Esophagus (tissue), 2 donors: ENCODE results near the gene OPN5. TPM values are rescaled to one million over a fixed set of nuclear protein-coding genes. Genes with fewer than 3 reads are reported as not detected.
"Not testable (repeated sequence)": the region's sequence is repeated elsewhere in the genome, so short reads cannot be mapped to it uniquely, and the experiment has no call there.

Source experiments
- H3K27ac ChIP-seq, 2 donors: one replicate each; pipeline ENCODE4 v1.5.1; 2013; ENCODE audit warnings: low read depth in 2 of 2, mild to moderate bottlenecking in 2 of 2, inconsistent platforms in 1 of 2, low read length in 1 of 2, moderate library complexity in 1 of 2
- H3K27me3 ChIP-seq, 2 donors: one replicate each; pipeline ENCODE4 v1.6.1; 2013; ENCODE audit warnings: low read length in 2 of 2, control low read depth in 1 of 2, mild to moderate bottlenecking in 1 of 2; ENCODE audit not compliant: insufficient read depth in 2 of 2, control insufficient read depth in 1 of 2
- H3K36me3 ChIP-seq, 2 donors: one replicate each; pipeline ENCODE4 v1.6.1; 2013; ENCODE audit warnings: low read length in 1 of 2; ENCODE audit not compliant: control insufficient read depth in 2 of 2, insufficient read depth in 2 of 2
- H3K4me1 ChIP-seq, 2 donors: one replicate each; pipeline ENCODE4 v1.6.1; 2013; ENCODE audit warnings: low read length in 1 of 2; ENCODE audit not compliant: control insufficient read depth in 2 of 2, insufficient read depth in 2 of 2
- H3K4me3 ChIP-seq, 2 donors: one replicate each; pipeline ENCODE4 v1.5.1; 2013; ENCODE audit warnings: low read length in 2 of 2, mild to moderate bottlenecking in 2 of 2, low read depth in 1 of 2, moderate library complexity in 1 of 2
- H3K9me3 ChIP-seq, 2 donors: one replicate each; pipeline ENCODE4 v1.6.1; 2013; ENCODE audit warnings: mild to moderate bottlenecking in 2 of 2, low read depth in 1 of 2, low read length in 1 of 2, moderate library complexity in 1 of 2; ENCODE audit not compliant: control insufficient read depth in 2 of 2, insufficient read depth in 1 of 2
- whole genome bisulfite sequencing, 2 donors: extraction: QIAGEN DNeasy Blood & Tissue Kit; methylation state at CpG; one replicate each; pipeline ENCODE4 v1.1.7; 2013; 5-methylcytosine and 5-hydroxymethylcytosine counted together
- polyA plus RNA-seq, 2 donors: library from polyadenylated mRNA; stranded (reverse); fragments of 200-250 nt; gene quantifications; one replicate each; pipeline ENCODE4 v1.2.3, GENCODE V29; 2013
- donor health status: healthy with polysubstance abuse.
- donor health status: Bipolar disorder and iron deficiency.

The OPN5 gene, protein sequence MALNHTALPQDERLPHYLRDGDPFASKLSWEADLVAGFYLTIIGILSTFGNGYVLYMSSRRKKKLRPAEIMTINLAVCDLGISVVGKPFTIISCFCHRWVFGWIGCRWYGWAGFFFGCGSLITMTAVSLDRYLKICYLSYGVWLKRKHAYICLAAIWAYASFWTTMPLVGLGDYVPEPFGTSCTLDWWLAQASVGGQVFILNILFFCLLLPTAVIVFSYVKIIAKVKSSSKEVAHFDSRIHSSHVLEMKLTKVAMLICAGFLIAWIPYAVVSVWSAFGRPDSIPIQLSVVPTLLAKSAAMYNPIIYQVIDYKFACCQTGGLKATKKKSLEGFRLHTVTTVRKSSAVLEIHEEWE
- polyA plus RNA-seq = not detected

DNA sequence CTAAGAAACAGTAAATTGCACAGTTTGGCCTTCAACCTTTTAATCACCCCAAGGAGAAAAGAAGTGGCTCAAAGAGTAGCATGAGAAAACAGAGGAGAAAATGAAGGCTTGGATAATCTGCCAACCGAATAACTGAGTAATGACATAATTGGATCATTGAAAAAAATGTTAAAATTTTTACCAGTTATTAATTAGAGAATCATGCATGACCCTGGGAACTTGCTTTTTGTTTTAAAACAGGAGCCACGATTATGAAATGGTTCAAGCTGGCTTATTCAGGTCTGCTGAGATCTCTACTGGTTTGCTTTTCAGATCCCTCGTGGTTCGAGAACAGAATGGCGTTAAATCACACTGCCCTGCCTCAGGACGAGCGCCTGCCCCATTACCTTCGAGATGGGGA, at the start of gene OPN5:
OPN5 (plus strand) TSS at position 301 of the 400 bp plus-strand sequence; CDS start at position 336, 35 bp downstream.
- Histone ChIP-seq H3K4me1 (no peaks in the 10 kb centered on the region), H3K4me3 (no peak within 1 kb of the TSS), H3K36me3 (no peaks in the 10 kb centered on the region), H3K27ac (no peak within 1 kb of the TSS), H3K27me3 (no peaks in the 10 kb centered on the region), H3K9me3 (no peaks in the 10 kb centered on the region)
- WGBS, 2 donors = 86 to 87% methylated on average over 8 of the region's 8 CpGs

DNA sequence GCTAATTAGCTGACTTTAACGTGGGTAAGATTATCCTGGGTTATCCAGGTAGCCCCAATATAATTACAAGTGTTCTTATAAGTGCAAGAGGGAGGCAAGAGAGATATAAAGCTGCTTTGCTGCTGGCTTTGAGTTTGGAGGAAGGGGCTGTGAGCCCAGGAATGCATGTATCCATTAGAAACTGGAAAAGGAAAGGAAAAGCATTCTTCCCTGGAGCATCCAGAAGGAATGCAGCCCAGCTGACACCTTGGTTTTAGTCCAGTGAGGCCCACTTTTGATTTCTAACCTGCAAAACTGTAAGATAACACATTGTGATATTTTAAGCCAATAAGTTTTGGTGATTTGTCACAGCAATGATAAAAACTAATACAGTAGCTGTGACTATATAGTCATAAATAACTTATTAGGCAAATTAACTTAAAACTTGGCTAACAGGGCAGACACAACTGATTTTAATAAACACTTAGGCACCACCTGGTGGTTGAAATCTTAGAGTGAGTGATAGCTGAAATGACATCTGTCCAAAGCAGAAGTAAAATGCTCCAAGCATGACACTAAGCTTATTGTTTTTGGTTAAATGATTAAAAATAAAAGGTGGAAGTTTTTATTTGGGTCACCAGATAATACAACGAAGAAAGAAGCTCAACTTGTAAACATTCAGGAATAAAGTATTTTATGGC, 47.8 kb upstream of the OPN5 start:
- H3K27ac ChIP-seq = no peak overlapping the region
- no peaks in the 10 kb centered on the region for H3K9me3 ChIP-seq
- WGBS, 2 donors = 28 to 39% methylated on average over 2 of the region's 2 CpGs
- H3K4me1 ChIP-seq = peaks cover 0 to 6% of the 10 kb centered on the region in 2 donors
- no peaks in the 10 kb centered on the region for H3K27me3 ChIP-seq
- H3K4me3 ChIP-seq = no peak overlapping the region
- no peaks in the 10 kb centered on the region for H3K36me3 ChIP-seq

DNA sequence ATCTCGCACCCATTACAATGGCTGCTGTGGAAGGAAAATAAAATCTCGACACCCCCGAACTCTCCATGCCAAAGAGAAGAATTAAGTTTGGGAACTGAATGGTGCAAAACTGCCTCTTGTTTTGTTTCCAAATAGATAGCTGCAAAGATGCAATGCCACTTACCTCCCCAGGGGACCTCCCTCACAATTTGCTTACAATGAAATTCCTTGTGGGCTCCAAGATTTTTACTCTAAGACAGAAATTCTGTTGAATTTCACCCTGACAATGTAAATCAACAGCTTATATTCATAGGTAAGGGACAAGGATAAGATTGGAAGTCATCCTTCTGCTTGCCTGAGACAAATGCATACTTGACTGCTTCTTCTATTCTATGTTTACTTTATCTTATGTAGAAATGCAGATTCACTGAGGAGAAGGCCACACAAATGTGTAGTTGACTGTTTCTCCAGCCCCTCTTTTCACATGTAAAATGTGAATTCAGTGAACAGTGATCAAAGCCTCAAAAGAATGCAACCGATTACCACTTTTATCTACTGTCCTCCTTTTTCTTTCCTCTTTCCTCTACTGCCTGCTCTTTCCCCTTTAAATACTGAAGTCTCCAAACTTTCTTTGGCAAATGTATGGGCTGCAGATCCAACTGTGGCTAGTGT, 46.9 kb upstream of the OPN5 start:
- H3K4me3 ChIP-seq = no peak overlapping the region
- H3K4me1 ChIP-seq = no peaks in the 10 kb centered on the region
- 72 to 78% methylated on average over 4 of the region's 4 CpGs for WGBS, 2 donors
- H3K9me3 ChIP-seq = no peaks in the 10 kb centered on the region
- no peak overlapping the region for H3K27ac ChIP-seq
- no peaks in the 10 kb centered on the region for H3K27me3 ChIP-seq
- no peaks in the 10 kb centered on the region for H3K36me3 ChIP-seq

DNA sequence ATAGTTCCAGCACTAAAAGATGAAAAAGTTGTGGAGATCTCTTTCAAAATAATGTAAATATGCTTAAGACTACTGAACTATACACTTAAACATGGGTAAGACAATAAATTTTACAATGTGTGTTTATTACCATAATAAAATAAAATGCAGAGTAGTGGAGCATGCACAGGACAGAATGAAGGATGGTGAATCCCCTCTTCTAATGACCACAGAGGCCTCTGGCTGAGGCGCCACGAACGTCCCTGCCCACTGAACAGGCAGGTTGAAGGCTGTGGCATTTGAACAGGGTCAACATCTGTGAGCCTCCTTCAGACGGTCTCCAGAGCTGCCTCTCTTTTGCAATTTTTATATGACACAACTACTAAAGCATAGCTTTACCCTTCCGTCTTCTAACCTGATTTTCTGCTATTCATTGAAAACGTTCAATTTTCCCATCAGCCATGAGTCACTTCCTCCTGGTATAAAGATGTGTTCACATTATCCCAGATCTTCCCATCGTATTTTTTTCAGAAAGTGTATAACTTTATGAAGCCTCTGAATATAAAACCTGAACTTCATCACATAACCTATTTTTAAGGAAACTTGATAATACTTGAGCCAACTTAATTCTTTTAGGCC, 45.6 kb upstream of the OPN5 start:
- H3K4me3 ChIP-seq = no peak overlapping the region
- no peaks in the 10 kb centered on the region for H3K36me3 ChIP-seq
- H3K4me1 ChIP-seq = no peaks in the 10 kb centered on the region
- H3K27ac ChIP-seq = no peak overlapping the region
- WGBS, 2 donors = 66 to 69% methylated on average over 7 of the region's 7 CpGs
- H3K27me3 ChIP-seq = no peaks in the 10 kb centered on the region
- H3K9me3 ChIP-seq = no peaks in the 10 kb centered on the region

DNA sequence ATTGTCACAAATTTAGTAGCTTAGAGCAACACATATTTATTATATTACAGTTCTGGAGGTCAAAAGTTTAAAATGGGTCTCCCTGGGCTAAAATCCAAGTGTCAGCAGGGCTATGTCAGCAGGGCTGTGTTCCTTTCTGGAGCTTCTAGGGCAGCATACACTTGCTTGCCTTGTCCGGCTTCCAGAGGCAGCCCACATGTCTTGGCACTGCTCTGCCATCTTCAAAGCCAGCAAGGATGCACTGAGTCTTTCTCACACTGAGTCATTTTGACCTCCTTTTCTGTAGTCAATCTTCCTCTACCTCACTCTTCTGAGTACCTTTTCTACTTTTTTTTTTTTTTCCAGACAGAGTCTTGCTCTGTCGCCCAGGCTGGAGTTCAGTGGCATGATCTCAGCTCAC, 44.4 kb upstream of the OPN5 start:
- Histone ChIP-seq H3K36me3 (no peaks in the 10 kb centered on the region), H3K4me1 (no peaks in the 10 kb centered on the region), H3K27ac (no peak overlapping the region), H3K9me3 (no peaks in the 10 kb centered on the region), H3K27me3 (no peaks in the 10 kb centered on the region), H3K4me3 (no peak overlapping the region)
- 46 to 74% methylated on average over 2 of the region's 2 CpGs for WGBS, 2 donors

DNA sequence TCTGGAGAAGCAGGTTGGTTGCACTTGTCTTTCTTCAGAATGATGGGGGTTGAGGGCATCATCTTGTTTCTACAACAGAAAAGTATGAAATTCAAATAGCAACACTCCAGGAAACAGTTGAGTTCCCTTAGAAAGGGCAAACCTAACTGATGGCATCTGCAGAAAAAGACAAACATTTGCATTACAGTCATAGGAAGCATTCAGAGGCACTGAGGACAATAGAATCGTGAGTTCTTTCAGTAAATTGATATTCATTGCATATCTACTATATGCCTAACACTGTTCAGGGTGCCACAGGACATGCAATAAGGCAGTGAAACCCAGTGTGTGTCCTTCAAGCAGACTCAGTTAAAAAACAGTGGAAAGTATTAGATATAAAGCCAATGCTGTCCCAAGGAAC, 41.1 kb upstream of the OPN5 start:
- Histone ChIP-seq H3K27me3 (no peaks in the 10 kb centered on the region), H3K9me3 (no peaks in the 10 kb centered on the region), H3K4me1 (no peaks in the 10 kb centered on the region), H3K27ac (no peak overlapping the region), H3K4me3 (no peak overlapping the region), H3K36me3 (no peaks in the 10 kb centered on the region)
- WGBS, 2 donors = 86% methylated on average over 1 of the region's 1 CpG

DNA sequence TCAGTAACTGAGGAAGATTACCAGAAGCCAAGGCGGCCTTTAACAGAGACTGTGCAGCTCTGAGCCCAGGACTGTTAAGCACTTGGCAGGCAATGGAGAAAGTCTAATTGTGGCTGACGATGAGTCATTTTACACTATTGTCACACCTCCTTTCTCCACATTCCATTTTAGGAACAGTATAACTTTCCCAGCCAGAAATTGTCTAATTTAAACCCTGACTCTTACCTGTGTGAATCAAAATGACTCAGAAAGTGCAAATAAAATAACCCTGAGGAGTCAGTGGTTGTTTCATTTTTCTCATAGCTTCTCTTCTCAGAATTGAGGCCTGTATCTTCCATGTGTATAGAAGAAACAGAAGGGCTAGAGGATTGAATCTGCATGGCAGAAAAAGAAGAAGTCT, 40.0 kb upstream of the OPN5 start:
- no peaks in the 10 kb centered on the region for H3K4me1 ChIP-seq
- H3K9me3 ChIP-seq = no peaks in the 10 kb centered on the region
- no peaks in the 10 kb centered on the region for H3K36me3 ChIP-seq
- H3K27me3 ChIP-seq = no peaks in the 10 kb centered on the region
- H3K4me3 ChIP-seq = no peak overlapping the region
- 26 to 44% methylated on average over 2 of the region's 2 CpGs for WGBS, 2 donors
- no peak overlapping the region for H3K27ac ChIP-seq

DNA sequence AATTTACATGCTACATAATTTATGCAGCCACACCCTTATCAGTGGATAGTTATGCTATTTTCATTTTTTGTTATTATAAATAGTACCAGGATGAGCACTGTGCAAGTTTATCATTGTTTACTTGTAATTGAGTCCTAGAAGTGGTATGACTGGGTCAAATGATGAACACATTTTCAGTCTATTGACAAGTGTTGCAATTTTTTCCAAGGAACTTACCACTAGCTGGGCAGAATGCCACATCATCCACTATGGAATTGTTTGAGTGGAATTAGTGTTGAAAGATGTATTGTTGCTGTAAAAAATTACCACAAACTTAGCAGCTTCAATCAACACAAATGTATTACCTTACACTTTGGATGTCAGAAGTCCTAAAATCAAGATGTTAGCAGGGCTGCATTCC, 38.1 kb upstream of the OPN5 start:
- Histone ChIP-seq H3K36me3 (no peaks in the 10 kb centered on the region), H3K4me3 (no peak overlapping the region), H3K4me1 (no peaks in the 10 kb centered on the region), H3K27me3 (no peaks in the 10 kb centered on the region), H3K9me3 (no peaks in the 10 kb centered on the region), H3K27ac (no peak overlapping the region)

DNA sequence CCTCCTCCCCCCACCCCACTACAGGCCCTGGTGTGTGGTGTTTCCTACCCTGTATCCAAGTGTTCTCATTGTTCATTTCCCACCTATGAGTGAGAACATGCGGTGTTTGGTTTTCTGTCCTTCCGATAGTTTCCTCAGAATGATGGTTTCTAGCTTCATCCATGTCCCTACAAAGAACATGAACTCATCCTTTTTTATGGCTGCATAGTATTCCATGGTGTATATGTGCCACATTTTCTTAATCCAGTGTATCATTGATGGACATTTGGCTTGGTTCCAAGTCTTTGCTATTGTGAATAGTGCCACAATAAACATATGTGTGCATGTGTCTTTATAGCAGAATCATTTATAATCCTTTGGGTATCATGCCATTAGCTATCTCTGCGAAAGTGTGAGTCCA, 36.6 kb upstream of the OPN5 start:
- H3K4me3 ChIP-seq = not testable (repeated sequence)
- WGBS, 2 donors = 96 to 97% methylated on average over 3 of the region's 3 CpGs

More for the DNA sequence above, 36.6 kb upstream of the OPN5 start:
- H3K4me1 ChIP-seq, H3K27me3 ChIP-seq, H3K9me3 ChIP-seq, H3K27ac ChIP-seq, H3K36me3 ChIP-seq: not testable (repeated sequence)
